Psoas muscle (tissue), 8 donors: ENCODE measurements around the gene FAM98C. TPM values are rescaled to one million over a fixed set of nuclear protein-coding genes. Genes with fewer than 3 reads are reported as not detected.

Source experiments
- ATAC-seq, 4 donors: fragments of 200-7000 bp; cut with Tn5 transposase; one replicate each; pipeline ENCODE4 v1.9.1; 2020; ENCODE audit warnings: moderate library complexity in 3 of 4, mild to moderate bottlenecking in 2 of 4
- DNase-seq, 2 donors: peaks; one replicate each; pipeline ENCODE4 v3.0.0-alpha.2; 2020
- H3K27ac ChIP-seq: fragments of 200-600 bp; one replicate; pipeline ENCODE4 v1.8.0; 2022
- H3K27me3 ChIP-seq, 3 donors: fragments of 200-600 bp in 1 of 3; one replicate each; pipeline versions ENCODE4 v1.6.1 to v1.8.0; 2013 to 2022; ENCODE audit warnings: low read length in 2 of 3, mild to moderate bottlenecking in 2 of 3, moderate library complexity in 1 of 3; ENCODE audit not compliant: insufficient read depth in 3 of 3
- H3K36me3 ChIP-seq, 2 donors: fragments of 200-600 bp in 1 of 2; one replicate each; pipeline versions ENCODE4 v1.6.1 to v1.8.0; 2013 to 2022; ENCODE audit warnings: low read depth in 1 of 2, mild to moderate bottlenecking in 1 of 2, moderate library complexity in 1 of 2; ENCODE audit not compliant: insufficient read depth in 1 of 2
- H3K4me1 ChIP-seq: fragments of 200-600 bp; one replicate; pipeline ENCODE4 v1.8.0; 2022
- H3K4me3 ChIP-seq: fragments of 200-600 bp; one replicate; pipeline ENCODE4 v1.8.0; 2022; ENCODE audit warnings: mild to moderate bottlenecking
- H3K9me3 ChIP-seq: fragments of 200-600 bp; one replicate; pipeline ENCODE4 v1.8.0; 2022
- WGBS, 3 donors: extraction: QIAGEN DNeasy Blood & Tissue Kit; methylation state at CpG; one replicate each; pipeline versions ENCODE4 v1.1.6 to v1.1.7; 2013; 5-methylcytosine and 5-hydroxymethylcytosine counted together
- intact Hi-C, 2 donors: fragments of 100-400 bp; cut with DNase I; formaldehyde crosslinking; loops; one replicate each; pipeline versions ENCODE4 v1.11.0 to v1.14.2; 2022
- polyA plus RNA-seq, 3 donors: library from polyadenylated mRNA; stranded (reverse); fragments of 200-250 nt; gene quantifications; one replicate each; pipeline ENCODE4 v1.2.3, GENCODE V29; 2013
- total RNA-seq, 4 donors: library from RNA; stranded (reverse); fragmentation: NEBNext Ultra II Directional in 2 of 4; extraction: Animal tissue kit (Norgen Biotek cat#: 25700) in 2 of 4; gene quantifications; one replicate each; pipeline versions ENCODE4 v1.2.1 to v1.2.4, GENCODE V29; 2021 to 2023
- TF ChIP-seq, protein P1 (sequence below): fragments of 200-600 bp; IDR thresholded peaks from one replicate; pipeline ENCODE4 v1.8.0; 2022; ENCODE audit warnings: antibody characterized with exemption
- donor health status: healthy with polysubstance abuse.
- donor health status: DM: no; HTN: no; CAD: no; lungs with moderate emphysema.
- donor health status: Bipolar disorder and iron deficiency.
- donor health status: healthy.
- donor health status: DM: yes; HTN: yes; CAD: no.
- donor health status: DM: no; HTN: no; CAD: no.
- donor health status: DM: no; HTN: no; CAD: no.
- donor health status: DM: yes; HTN: yes; CAD: no.

FAM98C gene
- total and polyA plus RNA-seq, 7 donors: 1.1 to 6.6 (median 1.5) TPM

DNA sequence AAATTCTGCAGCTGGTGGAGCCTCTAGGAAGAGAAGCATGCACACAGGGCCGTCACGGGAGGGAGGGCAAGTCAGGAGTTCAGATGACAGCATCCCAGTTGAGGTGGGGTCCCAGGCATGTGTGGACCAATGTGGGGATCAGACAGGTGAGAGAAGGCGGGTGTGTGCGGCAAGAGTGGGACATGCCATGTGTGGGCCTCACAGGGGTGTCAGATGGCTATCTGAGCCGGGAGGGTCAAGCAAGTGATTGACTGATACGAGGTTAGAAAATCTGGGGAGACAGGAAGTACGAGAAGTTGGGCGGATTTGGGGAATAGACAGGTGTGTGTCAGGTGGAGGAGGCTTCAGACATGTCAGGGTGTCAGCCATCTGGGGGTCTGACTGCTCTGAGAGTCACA lies 14.3 kb downstream of the FAM98C start:
- H3K9me3 ChIP-seq: no peaks in the 10 kb centered on the region
- H3K4me1 ChIP-seq: peaks cover 4% of the 10 kb centered on the region
- H3K27me3 ChIP-seq: no peaks in the 10 kb centered on the region
- no peak for ATAC-seq
- H3K27ac ChIP-seq: no peak overlapping the region
- TF ChIP-seq, protein P1, sequence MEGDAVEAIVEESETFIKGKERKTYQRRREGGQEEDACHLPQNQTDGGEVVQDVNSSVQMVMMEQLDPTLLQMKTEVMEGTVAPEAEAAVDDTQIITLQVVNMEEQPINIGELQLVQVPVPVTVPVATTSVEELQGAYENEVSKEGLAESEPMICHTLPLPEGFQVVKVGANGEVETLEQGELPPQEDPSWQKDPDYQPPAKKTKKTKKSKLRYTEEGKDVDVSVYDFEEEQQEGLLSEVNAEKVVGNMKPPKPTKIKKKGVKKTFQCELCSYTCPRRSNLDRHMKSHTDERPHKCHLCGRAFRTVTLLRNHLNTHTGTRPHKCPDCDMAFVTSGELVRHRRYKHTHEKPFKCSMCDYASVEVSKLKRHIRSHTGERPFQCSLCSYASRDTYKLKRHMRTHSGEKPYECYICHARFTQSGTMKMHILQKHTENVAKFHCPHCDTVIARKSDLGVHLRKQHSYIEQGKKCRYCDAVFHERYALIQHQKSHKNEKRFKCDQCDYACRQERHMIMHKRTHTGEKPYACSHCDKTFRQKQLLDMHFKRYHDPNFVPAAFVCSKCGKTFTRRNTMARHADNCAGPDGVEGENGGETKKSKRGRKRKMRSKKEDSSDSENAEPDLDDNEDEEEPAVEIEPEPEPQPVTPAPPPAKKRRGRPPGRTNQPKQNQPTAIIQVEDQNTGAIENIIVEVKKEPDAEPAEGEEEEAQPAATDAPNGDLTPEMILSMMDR: no peak
- intact Hi-C loops: no loop called here
- 87 to 92% (median 87%) methylated on average over 8 of the region's 8 CpGs for WGBS, 3 donors
- no peaks in the 10 kb centered on the region for H3K36me3 ChIP-seq
- H3K4me3 ChIP-seq: no peak overlapping the region
- no peak for DNase-seq

- peak overlapping the region; percentile 56 for H3K4me3 ChIP-seq
- H3K36me3 ChIP-seq: no peaks in the 10 kb centered on the region
- DNase-seq (peak; percentile 59 to 80), ATAC-seq (peak; percentile 48 to 79 (median 69))
- no peak overlapping the region for H3K27ac ChIP-seq
- peaks cover 4% of the 10 kb centered on the region for H3K4me1 ChIP-seq
- intact Hi-C loops: no loop called here
- no peaks in the 10 kb centered on the region for H3K27me3 ChIP-seq
- 21 to 23% (median 23%) methylated on average over 47 to 48 of the region's 49 CpGs for WGBS, 3 donors
- H3K9me3 ChIP-seq: no peaks in the 10 kb centered on the region
- TF ChIP-seq, protein P1: no peak
Observed at GRCh38 chr19:38417544-38418506, 14.9 kb downstream of the FAM98C start.

GRCh38 chr19:38420935-38421334 lies 18.0 kb downstream of the FAM98C start:
- H3K4me1 ChIP-seq: peaks cover 4% of the 10 kb centered on the region
- ATAC-seq (no peak), DNase-seq (no peak)
- H3K27me3 ChIP-seq: no peaks in the 10 kb centered on the region
- TF ChIP-seq, protein P1: no peak
- H3K4me3 ChIP-seq: no peak overlapping the region
- intact Hi-C loops: no loop called here
- H3K36me3 ChIP-seq: no peaks in the 10 kb centered on the region
- 69 to 74% (median 73%) methylated on average over 9 of the region's 9 CpGs for WGBS, 3 donors
- H3K27ac ChIP-seq: no peak overlapping the region
- no peaks in the 10 kb centered on the region for H3K9me3 ChIP-seq

- H3K36me3 ChIP-seq: no peaks in the 10 kb centered on the region
- intact Hi-C loops: no loop called here
- DNase-seq (no peak), ATAC-seq (no peak)
- H3K4me1 ChIP-seq: peaks cover 4% of the 10 kb centered on the region
- no peak overlapping the region for H3K27ac ChIP-seq
- 76 to 83% (median 82%) methylated on average over 14 of the region's 14 CpGs for WGBS, 3 donors
- H3K9me3 ChIP-seq: no peaks in the 10 kb centered on the region
- no peak overlapping the region for H3K4me3 ChIP-seq
- TF ChIP-seq, protein P1: no peak
- no peaks in the 10 kb centered on the region for H3K27me3 ChIP-seq
Observed at GRCh38 chr19:38421856-38422255, 19.0 kb downstream of the FAM98C start.
